ENCODE data around the gene RGS9. TPM values are rescaled to one million over a fixed set of nuclear protein-coding genes. Genes with fewer than 3 reads are reported as not detected.

The RGS9 gene
- total and polyA plus RNA-seq, 2 experiments from 2014 or later: 3.1 to 3.3 TPM

GRCh38 chr17:65231662-65232335, 94.6 kb downstream of the RGS9 start:
- Histone ChIP-seq H3K79me2 (no peaks in the 10 kb centered on the region), H3K27ac (no peak overlapping the region), H3K4me2 (no peak overlapping the region), H3K9me2 (replicated peaks; ENCODE audit: insufficient read depth) (no peaks in the 10 kb centered on the region), H3K4me3 (no peak overlapping the region), H3K27me3 (no peaks in the 10 kb centered on the region), H3K9me3 (ENCODE audit: low read depth) (no peaks in the 10 kb centered on the region), H3K36me3 (replicated peaks; ENCODE audit: insufficient read depth, low read depth) (no peaks in the 10 kb centered on the region), H3K4me1 (ENCODE audit: insufficient read depth) (peaks cover 6% of the 10 kb centered on the region), H4K20me1 (ENCODE audit: insufficient read depth, poor library complexity, severe bottlenecking) (no peaks in the 10 kb centered on the region), H2AFZ (no peak overlapping the region)
- WGBS (ENCODE audit: low lambda C conversion rate, missing lambda C conversion rate): 51% methylated on average over 8 of the region's 8 CpGs
- peak; percentile 86 for DNase-seq (ENCODE audit: low spot score)
- TF ChIP-seq CTCF (IDR thresholded peaks at IDR 0.05; ENCODE audit: poor library complexity) (peak; percentile 82), EZH2phosphoT487 (IDR thresholded peaks at IDR 0.05; ENCODE audit: low read depth, severe bottlenecking, unreplicated experiment) (no peak), EZH2 (IDR thresholded peaks at IDR 0.05; ENCODE audit: borderline replicate concordance) (no peak)

GRCh38 chr17:65235284-65235683, 98.1 kb downstream of the RGS9 start:
- Histone ChIP-seq H3K9me3 (ENCODE audit: low read depth) (no peaks in the 10 kb centered on the region), H3K36me3 (replicated peaks; ENCODE audit: insufficient read depth, low read depth) (no peaks in the 10 kb centered on the region), H3K4me1 (ENCODE audit: insufficient read depth) (no peaks in the 10 kb centered on the region), H3K4me2 (no peak overlapping the region), H3K79me2 (no peaks in the 10 kb centered on the region), H3K27ac (no peak overlapping the region), H3K27me3 (no peaks in the 10 kb centered on the region), H3K4me3 (no peak overlapping the region), H2AFZ (no peak overlapping the region), H3K9me2 (replicated peaks; ENCODE audit: insufficient read depth) (no peaks in the 10 kb centered on the region), H4K20me1 (ENCODE audit: insufficient read depth, poor library complexity, severe bottlenecking) (no peaks in the 10 kb centered on the region)
- 79% methylated on average over 2 of the region's 2 CpGs for whole genome bisulfite sequencing (ENCODE audit: low lambda C conversion rate, missing lambda C conversion rate)
- DNase-seq (ENCODE audit: low spot score): no peak
- no peak for TF ChIP-seq EZH2phosphoT487 (IDR thresholded peaks at IDR 0.05; ENCODE audit: low read depth, severe bottlenecking, unreplicated experiment)
- no peak for TF ChIP-seq CTCF (IDR thresholded peaks at IDR 0.05; ENCODE audit: poor library complexity)
- no peak for TF ChIP-seq EZH2 (IDR thresholded peaks at IDR 0.05; ENCODE audit: borderline replicate concordance)

- Histone ChIP-seq H4K20me1 (ENCODE audit: insufficient read depth, poor library complexity, severe bottlenecking) (no peaks in the 10 kb centered on the region), H3K4me2 (no peak overlapping the region), H3K27ac (no peak overlapping the region), H3K4me1 (ENCODE audit: insufficient read depth) (no peaks in the 10 kb centered on the region), H3K9me2 (replicated peaks; ENCODE audit: insufficient read depth) (no peaks in the 10 kb centered on the region), H3K4me3 (no peak overlapping the region), H2AFZ (no peak overlapping the region), H3K79me2 (no peaks in the 10 kb centered on the region), H3K27me3 (no peaks in the 10 kb centered on the region), H3K9me3 (ENCODE audit: low read depth) (no peaks in the 10 kb centered on the region), H3K36me3 (replicated peaks; ENCODE audit: insufficient read depth, low read depth) (no peaks in the 10 kb centered on the region)
- 83% methylated on average over 1 of the region's 1 CpG for WGBS (ENCODE audit: low lambda C conversion rate, missing lambda C conversion rate)
- DNase-seq (ENCODE audit: low spot score): no peak
- TF ChIP-seq CTCF (IDR thresholded peaks at IDR 0.05; ENCODE audit: poor library complexity): no peak
- no peak for TF ChIP-seq EZH2phosphoT487 (IDR thresholded peaks at IDR 0.05; ENCODE audit: low read depth, severe bottlenecking, unreplicated experiment)
- no peak for TF ChIP-seq EZH2 (IDR thresholded peaks at IDR 0.05; ENCODE audit: borderline replicate concordance)
Observed at GRCh38 chr17:65236321-65236720, 99.2 kb downstream of the RGS9 start.
